Esophagus (tissue), 2 donors: ENCODE measurements around the gene OPRM1. TPM values are rescaled to one million over a fixed set of nuclear protein-coding genes. Genes with fewer than 3 reads are reported as not detected.
A peak's percentile ranks its signal among the peaks of the same experiment; 100 is the strongest.

Experiments
- H3K27ac ChIP-seq, 2 donors: one replicate each; pipeline ENCODE4 v1.5.1; 2013; ENCODE audit warnings: low read depth in 2 of 2, mild to moderate bottlenecking in 2 of 2, inconsistent platforms in 1 of 2, low read length in 1 of 2, moderate library complexity in 1 of 2
- H3K27me3 ChIP-seq, 2 donors: one replicate each; pipeline ENCODE4 v1.6.1; 2013; ENCODE audit warnings: low read length in 2 of 2, control low read depth in 1 of 2, mild to moderate bottlenecking in 1 of 2; ENCODE audit not compliant: insufficient read depth in 2 of 2, control insufficient read depth in 1 of 2
- H3K36me3 ChIP-seq, 2 donors: one replicate each; pipeline ENCODE4 v1.6.1; 2013; ENCODE audit warnings: low read length in 1 of 2; ENCODE audit not compliant: control insufficient read depth in 2 of 2, insufficient read depth in 2 of 2
- H3K4me1 ChIP-seq, 2 donors: one replicate each; pipeline ENCODE4 v1.6.1; 2013; ENCODE audit warnings: low read length in 1 of 2; ENCODE audit not compliant: control insufficient read depth in 2 of 2, insufficient read depth in 2 of 2
- H3K4me3 ChIP-seq, 2 donors: one replicate each; pipeline ENCODE4 v1.5.1; 2013; ENCODE audit warnings: low read length in 2 of 2, mild to moderate bottlenecking in 2 of 2, low read depth in 1 of 2, moderate library complexity in 1 of 2
- H3K9me3 ChIP-seq, 2 donors: one replicate each; pipeline ENCODE4 v1.6.1; 2013; ENCODE audit warnings: mild to moderate bottlenecking in 2 of 2, low read depth in 1 of 2, low read length in 1 of 2, moderate library complexity in 1 of 2; ENCODE audit not compliant: control insufficient read depth in 2 of 2, insufficient read depth in 1 of 2
- WGBS, 2 donors: extraction: QIAGEN DNeasy Blood & Tissue Kit; methylation state at CpG; one replicate each; pipeline ENCODE4 v1.1.7; 2013; 5-methylcytosine and 5-hydroxymethylcytosine counted together
- polyA plus RNA-seq, 2 donors: library from polyadenylated mRNA; stranded (reverse); fragments of 200-250 nt; gene quantifications; one replicate each; pipeline ENCODE4 v1.2.3, GENCODE V29; 2013
- donor health status: healthy with polysubstance abuse.
- donor health status: Bipolar disorder and iron deficiency.

The OPRM1 gene
- polyA plus RNA-seq, 2 donors = not detected

DNA sequence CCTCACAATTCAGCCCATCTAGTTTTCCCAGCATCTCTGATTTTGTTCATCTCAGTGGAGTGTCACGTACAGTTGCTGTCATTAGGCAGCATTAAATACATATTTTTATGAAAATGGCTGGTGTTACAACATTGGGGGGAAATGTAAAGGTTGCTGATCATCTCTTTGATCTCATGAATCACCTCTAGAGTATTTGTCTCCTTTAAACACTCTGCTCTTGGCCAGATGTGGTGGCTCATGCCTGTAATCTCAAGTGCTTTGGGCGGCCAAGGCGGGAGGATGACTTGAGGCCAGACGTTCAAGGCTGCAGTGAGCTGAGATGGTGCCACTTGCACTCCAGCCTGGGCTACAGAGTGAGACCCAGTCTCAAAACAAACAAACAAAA, 189.5 kb downstream of the OPRM1 start:
- Histone ChIP-seq H3K27ac (no peak overlapping the region), H3K4me1 (no peaks in the 10 kb centered on the region), H3K4me3 (no peak overlapping the region), H3K9me3 (no peaks in the 10 kb centered on the region), H3K36me3 (no peaks in the 10 kb centered on the region), H3K27me3 (no peaks in the 10 kb centered on the region)
- WGBS, 2 donors = 83 to 85% methylated on average over 4 of the region's 4 CpGs

GRCh38 chr6:154229786-154230185, 190.7 kb downstream of the OPRM1 start:
- Histone ChIP-seq H3K36me3 (no peaks in the 10 kb centered on the region), H3K9me3 (no peaks in the 10 kb centered on the region), H3K27me3 (no peaks in the 10 kb centered on the region), H3K27ac (no peak overlapping the region), H3K4me3 (no peak overlapping the region), H3K4me1 (no peaks in the 10 kb centered on the region)
- 75 to 76% methylated on average over 6 of the region's 6 CpGs for WGBS, 2 donors

DNA sequence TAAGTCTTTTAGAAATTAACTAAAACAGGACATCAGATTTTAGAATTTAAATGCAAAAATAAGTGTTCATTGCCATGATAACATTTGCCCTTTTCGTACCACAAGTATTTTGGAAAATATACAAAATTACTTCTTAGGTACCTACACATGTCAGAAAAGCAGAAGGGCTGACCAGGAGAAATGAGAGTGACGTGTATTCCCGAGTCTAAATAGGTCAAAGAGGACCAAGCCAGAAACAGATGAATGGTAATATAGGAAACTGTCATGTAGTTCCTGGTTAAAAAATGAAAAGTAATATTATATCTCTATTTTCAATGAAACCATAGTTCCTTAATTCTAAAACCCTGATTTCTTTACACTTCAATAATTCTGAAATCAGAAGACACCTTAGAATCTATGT, 191.4 kb downstream of the OPRM1 start:
- H3K36me3 ChIP-seq = no peaks in the 10 kb centered on the region
- WGBS, 2 donors = 81 to 88% methylated on average over 3 of the region's 3 CpGs
- H3K27me3 ChIP-seq = no peaks in the 10 kb centered on the region
- no peaks in the 10 kb centered on the region for H3K4me1 ChIP-seq
- no peaks in the 10 kb centered on the region for H3K9me3 ChIP-seq
- no peak overlapping the region for H3K27ac ChIP-seq
- H3K4me3 ChIP-seq = no peak overlapping the region

DNA sequence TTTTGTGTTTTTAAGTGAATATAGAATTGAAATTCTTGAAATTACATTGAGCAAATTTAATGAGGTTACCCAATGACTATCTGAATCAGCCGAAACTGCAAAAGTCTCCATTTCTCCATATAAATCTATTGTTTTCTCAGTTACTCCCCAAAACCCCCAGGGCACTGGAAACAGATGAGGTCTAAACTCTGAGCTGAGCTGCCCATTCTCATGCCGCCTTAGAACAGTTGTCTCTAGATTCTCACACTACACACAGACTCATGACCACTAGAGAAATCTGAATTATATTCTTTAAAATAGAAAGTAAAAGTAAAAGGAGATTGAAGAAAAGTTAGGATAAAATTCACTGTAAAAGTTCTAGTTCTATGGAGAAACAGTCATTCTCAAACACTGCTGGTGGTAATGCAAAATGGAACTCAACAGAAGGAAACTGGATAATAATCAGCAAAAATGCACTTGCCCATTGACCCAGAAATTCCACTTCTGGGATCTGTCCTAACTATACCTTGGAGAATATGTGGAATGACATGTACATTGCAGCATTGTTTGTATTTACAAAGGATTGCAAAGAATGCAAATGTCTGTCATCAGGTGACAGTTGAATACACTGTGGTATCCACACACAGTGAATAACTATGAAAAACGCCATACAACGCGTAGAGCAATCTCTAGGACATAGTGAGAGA, 192.0 kb downstream of the OPRM1 start:
- H3K27me3 ChIP-seq = no peaks in the 10 kb centered on the region
- no peaks in the 10 kb centered on the region for H3K4me1 ChIP-seq
- 85 to 89% methylated on average over 5 of the region's 5 CpGs for WGBS, 2 donors
- H3K36me3 ChIP-seq = no peaks in the 10 kb centered on the region
- H3K27ac ChIP-seq = no peak overlapping the region
- no peak overlapping the region for H3K4me3 ChIP-seq
- no peaks in the 10 kb centered on the region for H3K9me3 ChIP-seq

DNA sequence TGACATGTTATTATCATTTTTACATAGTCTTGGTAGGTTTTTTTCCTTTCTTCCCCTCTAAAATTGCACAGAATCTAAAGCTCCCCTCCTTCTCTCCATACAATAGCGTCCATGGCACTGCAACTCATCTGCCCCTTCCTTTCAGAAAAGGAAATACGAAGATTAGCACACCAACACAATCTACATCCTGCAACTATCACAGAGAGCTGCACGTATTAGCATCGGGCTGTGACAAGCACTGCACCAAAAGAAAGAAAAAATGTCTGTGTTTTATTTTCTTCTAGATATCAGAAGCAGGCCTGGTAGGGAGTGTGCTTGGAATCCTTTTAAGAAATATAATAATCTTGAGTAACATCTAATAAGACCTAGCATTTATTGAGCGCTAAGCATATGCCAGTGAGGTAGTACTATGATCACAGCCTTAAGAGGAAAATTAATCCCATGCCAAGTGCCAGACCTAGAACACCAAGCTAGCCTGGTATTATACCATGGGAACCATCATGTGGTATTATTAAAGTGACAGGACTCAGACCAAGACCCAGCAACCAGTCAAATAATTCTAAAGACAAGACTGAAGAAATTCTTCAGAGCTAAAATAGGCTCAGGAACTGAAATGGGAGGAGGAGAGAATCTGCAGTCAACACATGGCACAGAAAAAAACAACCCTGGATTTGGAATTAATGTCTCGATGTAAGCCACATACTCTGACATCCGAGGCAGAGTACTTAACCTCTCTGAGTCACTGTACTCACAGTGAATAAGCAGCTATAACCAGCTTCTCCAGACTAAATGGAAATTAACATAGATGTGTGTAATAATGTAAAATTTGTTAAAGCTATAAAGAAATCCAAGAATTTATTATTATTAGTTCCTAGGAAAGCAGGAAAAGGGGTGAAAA, 193.2 kb downstream of the OPRM1 start:
- WGBS, 2 donors = 63 to 65% methylated on average over 7 of the region's 7 CpGs
- Histone ChIP-seq H3K9me3 (no peaks in the 10 kb centered on the region), H3K36me3 (no peaks in the 10 kb centered on the region), H3K4me3 (no peak overlapping the region), H3K27ac (no peak overlapping the region), H3K27me3 (no peaks in the 10 kb centered on the region), H3K4me1 (no peaks in the 10 kb centered on the region)

DNA sequence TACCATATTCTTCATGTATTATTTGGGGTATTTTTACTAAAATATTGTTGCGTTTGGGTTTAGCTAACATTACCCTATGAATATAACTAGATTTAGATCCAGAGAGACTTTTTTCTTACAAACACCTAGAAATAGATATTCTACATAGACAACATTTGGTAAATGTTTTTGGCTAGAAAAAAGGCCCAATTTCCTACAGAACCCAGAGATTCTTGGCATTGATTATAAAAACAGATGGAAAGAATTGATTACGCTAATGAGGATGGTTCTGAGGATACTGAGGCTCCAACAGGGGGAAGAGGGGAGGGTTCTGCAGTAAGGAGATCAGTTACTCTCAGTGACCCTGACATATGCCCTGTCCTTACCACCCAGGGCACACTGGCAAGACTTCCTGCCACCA, 194.3 kb downstream of the OPRM1 start:
- no peaks in the 10 kb centered on the region for H3K9me3 ChIP-seq
- H3K27me3 ChIP-seq = no peaks in the 10 kb centered on the region
- no peaks in the 10 kb centered on the region for H3K36me3 ChIP-seq
- no peak overlapping the region for H3K27ac ChIP-seq
- no peaks in the 10 kb centered on the region for H3K4me1 ChIP-seq
- H3K4me3 ChIP-seq = no peak overlapping the region
- WGBS, 2 donors = 99% methylated on average over 2 of the region's 2 CpGs

- WGBS, 2 donors = 80 to 90% methylated on average over 4 of the region's 4 CpGs
- Histone ChIP-seq H3K4me1 (no peaks in the 10 kb centered on the region), H3K36me3 (no peaks in the 10 kb centered on the region), H3K27me3 (no peaks in the 10 kb centered on the region), H3K4me3 (no peak overlapping the region), H3K27ac (no peak overlapping the region), H3K9me3 (no peaks in the 10 kb centered on the region)
Measured at GRCh38 chr6:154234019-154234772, 195.2 kb downstream of the OPRM1 start.

GRCh38 chr6:154236646-154237301, 197.7 kb downstream of the OPRM1 start:
- Histone ChIP-seq H3K27ac (no peak overlapping the region), H3K4me1 (no peaks in the 10 kb centered on the region), H3K4me3 (no peak overlapping the region), H3K27me3 (no peaks in the 10 kb centered on the region), H3K36me3 (no peaks in the 10 kb centered on the region), H3K9me3 (no peaks in the 10 kb centered on the region)
- 67 to 71% methylated on average over 4 of the region's 4 CpGs for WGBS, 2 donors

- H3K9me3 ChIP-seq = no peaks in the 10 kb centered on the region
- H3K4me1 ChIP-seq = no peaks in the 10 kb centered on the region
- H3K4me3 ChIP-seq = no peak overlapping the region
- no peaks in the 10 kb centered on the region for H3K36me3 ChIP-seq
- H3K27me3 ChIP-seq = no peaks in the 10 kb centered on the region
- H3K27ac ChIP-seq = peak overlapping the region in 1 of 2 donors; percentile 30
- 56% methylated on average over 2 of the region's 2 CpGs for WGBS, 2 donors
Measured at GRCh38 chr6:154238831-154239230, 199.8 kb downstream of the OPRM1 start.
